ENCODE results near the gene CSN3. TPM values are rescaled to one million over a fixed set of nuclear protein-coding genes. Genes with fewer than 3 reads are reported as not detected.

Gene CSN3
- total and polyA plus RNA-seq, 12 donors: not detected

DNA sequence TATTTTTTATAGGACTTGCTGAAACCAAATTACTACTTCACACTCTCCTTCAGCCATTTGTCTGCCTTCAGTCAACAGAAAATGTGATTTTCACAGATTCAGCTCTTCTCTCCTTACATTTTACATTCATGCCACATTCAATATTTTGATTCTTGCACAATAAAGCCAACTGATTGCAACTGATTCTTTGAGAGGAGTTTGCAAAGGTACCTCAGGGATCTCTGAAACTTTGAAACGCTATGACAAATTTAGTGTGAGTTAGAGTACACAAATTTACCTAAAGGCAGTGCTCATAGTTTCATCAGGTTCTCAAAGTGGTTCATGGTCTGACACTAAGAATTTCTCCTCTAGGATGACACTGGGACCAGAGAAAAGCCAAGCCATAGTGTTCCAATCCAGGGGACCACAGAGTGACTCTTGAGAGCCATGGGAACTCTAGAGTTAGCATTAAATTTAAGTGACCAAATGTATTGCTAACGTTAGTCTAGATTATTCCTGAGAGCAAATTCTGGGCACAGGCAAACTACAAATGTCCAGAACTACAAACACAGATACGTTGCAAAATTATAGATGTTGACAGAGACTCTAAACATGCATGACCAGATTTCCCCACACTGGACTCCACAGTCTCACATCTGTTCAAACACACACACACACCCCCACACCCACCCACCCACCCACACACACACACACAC is 9.0 kb downstream of the CSN3 start:
- H3K27me3 ChIP-seq: no peaks in the 10 kb centered on the region
- 34 to 69% (median 52%) methylated on average over 2 to 3 of the region's 3 CpGs for WGBS, 4 donors
- no peaks in the 10 kb centered on the region for H3K9me3 ChIP-seq (replicated peaks in 1 of 3)
- no peak overlapping the region for H3K4me3 ChIP-seq
- no peak overlapping the region for H3K27ac ChIP-seq
- H3K4me1 ChIP-seq (replicated peaks in 1 of 2): no peaks in the 10 kb centered on the region
- H3K36me3 ChIP-seq (replicated peaks in 1 of 2): no peaks in the 10 kb centered on the region
- TF ChIP-seq POLR2A (IDR thresholded peaks at IDR 0.05): no peak
- TF ChIP-seq, protein P1, sequence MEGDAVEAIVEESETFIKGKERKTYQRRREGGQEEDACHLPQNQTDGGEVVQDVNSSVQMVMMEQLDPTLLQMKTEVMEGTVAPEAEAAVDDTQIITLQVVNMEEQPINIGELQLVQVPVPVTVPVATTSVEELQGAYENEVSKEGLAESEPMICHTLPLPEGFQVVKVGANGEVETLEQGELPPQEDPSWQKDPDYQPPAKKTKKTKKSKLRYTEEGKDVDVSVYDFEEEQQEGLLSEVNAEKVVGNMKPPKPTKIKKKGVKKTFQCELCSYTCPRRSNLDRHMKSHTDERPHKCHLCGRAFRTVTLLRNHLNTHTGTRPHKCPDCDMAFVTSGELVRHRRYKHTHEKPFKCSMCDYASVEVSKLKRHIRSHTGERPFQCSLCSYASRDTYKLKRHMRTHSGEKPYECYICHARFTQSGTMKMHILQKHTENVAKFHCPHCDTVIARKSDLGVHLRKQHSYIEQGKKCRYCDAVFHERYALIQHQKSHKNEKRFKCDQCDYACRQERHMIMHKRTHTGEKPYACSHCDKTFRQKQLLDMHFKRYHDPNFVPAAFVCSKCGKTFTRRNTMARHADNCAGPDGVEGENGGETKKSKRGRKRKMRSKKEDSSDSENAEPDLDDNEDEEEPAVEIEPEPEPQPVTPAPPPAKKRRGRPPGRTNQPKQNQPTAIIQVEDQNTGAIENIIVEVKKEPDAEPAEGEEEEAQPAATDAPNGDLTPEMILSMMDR (IDR thresholded peaks at IDR 0.05): no peak
- DNase-seq: no peak
- intact Hi-C loops (cut with DNase I): no loop called here

DNA sequence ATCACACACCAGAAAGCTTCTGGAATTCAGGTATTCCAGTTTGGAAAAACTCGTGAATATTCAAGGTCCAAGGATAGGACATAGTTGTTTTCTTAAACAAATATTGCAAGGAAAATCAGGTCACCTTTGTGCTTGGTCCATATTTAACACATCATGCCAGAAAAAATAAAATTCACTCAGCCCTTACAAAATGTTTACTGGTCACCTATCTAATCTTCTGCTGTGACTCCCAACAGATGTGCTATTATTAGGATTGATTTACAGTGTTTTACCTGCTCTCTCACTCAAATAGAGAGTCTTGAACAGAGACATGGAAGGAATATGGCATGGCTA is 9.5 kb downstream of the CSN3 start:
- H3K27me3 ChIP-seq: no peaks in the 10 kb centered on the region
- no peaks in the 10 kb centered on the region for H3K36me3 ChIP-seq (replicated peaks in 1 of 2)
- TF ChIP-seq, protein P1 (IDR thresholded peaks at IDR 0.05): no peak
- no peak for TF ChIP-seq POLR2A (IDR thresholded peaks at IDR 0.05)
- H3K4me3 ChIP-seq: no peak overlapping the region
- no peaks in the 10 kb centered on the region for H3K9me3 ChIP-seq (replicated peaks in 1 of 3)
- H3K4me1 ChIP-seq (replicated peaks in 1 of 2): no peaks in the 10 kb centered on the region
- WGBS, 4 donors: 25 to 47% (median 38%) methylated on average over 1 of the region's 1 CpG
- no peak for DNase-seq
- intact Hi-C loops (cut with DNase I): no loop called here
- no peak overlapping the region for H3K27ac ChIP-seq

DNA sequence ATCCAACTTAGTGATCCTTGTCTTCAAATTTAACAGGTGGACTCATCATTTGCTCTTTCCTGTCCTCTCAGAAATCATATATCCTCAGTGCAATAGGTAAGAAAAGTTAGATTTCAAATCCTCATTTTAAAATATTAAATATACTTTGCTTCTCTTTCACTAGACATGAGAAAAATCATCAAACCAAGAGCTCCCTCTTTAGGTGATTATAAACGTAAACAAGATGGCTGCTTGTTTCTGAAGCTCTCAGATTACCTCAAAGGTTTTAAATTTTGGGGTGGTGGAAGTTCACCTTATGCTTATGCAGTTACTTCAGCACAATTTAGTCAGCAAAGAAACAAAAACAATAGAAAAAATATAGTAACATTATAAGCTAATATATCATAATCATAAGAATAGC is 27.3 kb downstream of the CSN3 start:
- H3K4me3 ChIP-seq: no peak overlapping the region
- no peak for TF ChIP-seq POLR2A (IDR thresholded peaks at IDR 0.05)
- TF ChIP-seq, protein P1 (IDR thresholded peaks at IDR 0.05): no peak
- no peak overlapping the region for H3K27ac ChIP-seq
- intact Hi-C loops (cut with DNase I): no loop called here
- 5 to 21% (median 12%) methylated on average over 1 of the region's 1 CpG for WGBS, 4 donors
- no peaks in the 10 kb centered on the region for H3K27me3 ChIP-seq
- no peaks in the 10 kb centered on the region for H3K4me1 ChIP-seq (replicated peaks in 1 of 2)
- DNase-seq: no peak
- no peaks in the 10 kb centered on the region for H3K9me3 ChIP-seq (replicated peaks in 1 of 3)
- no peaks in the 10 kb centered on the region for H3K36me3 ChIP-seq (replicated peaks in 1 of 2)

DNA sequence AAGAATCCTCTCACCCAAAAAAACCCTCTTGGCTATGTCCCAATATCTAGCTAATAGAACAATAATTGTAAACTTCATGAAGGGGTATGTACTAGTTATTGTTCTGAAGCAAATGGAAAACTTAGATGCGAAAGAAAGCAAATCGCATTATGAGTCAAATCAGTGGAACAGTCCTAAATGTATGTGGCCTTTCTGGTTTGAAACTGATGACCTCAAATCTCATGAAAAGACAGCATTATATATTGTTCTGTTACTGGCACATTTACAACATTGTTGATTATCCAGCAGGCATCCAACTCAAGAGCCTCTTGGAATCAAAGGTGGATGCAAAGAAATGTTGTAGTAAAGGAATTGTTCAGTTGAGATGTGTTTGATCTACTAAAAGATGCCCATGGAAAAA is 34.7 kb downstream of the CSN3 start:
- TF ChIP-seq, protein P1 (IDR thresholded peaks at IDR 0.05): no peak
- TF ChIP-seq POLR2A (IDR thresholded peaks at IDR 0.05): no peak
- H3K36me3 ChIP-seq (replicated peaks in 1 of 2): no peaks in the 10 kb centered on the region

More for the DNA sequence above, 34.7 kb downstream of the CSN3 start:
- Histone ChIP-seq H3K27me3 (no peaks in the 10 kb centered on the region), H3K27ac (no peak overlapping the region), H3K4me1 (replicated peaks in 1 of 2) (no peaks in the 10 kb centered on the region), H3K9me3 (replicated peaks in 1 of 3) (no peaks in the 10 kb centered on the region), H3K4me3 (no peak overlapping the region)
- intact Hi-C loops (cut with DNase I): no loop called here
- 89 to 97% (median 91%) methylated on average over 2 of the region's 2 CpGs for WGBS, 4 donors
- no peak for DNase-seq

Measured in adrenal gland (tissue), 12 donors.